ENCODE data around the gene CD38.

GRCh38 chr4:15901007-15901406, 122.9 kb downstream of the CD38 start:
- no peak for TF ChIP-seq CTCF (IDR thresholded peaks at IDR 0.05; ENCODE audit: insufficient read depth, low read depth, low read length)
- no peak for TF ChIP-seq EZH2 (IDR thresholded peaks at IDR 0.05; ENCODE audit: insufficient read depth, low read length)

Measured in astrocyte (in vitro differentiated cells and primary cell).